Liver (tissue), 9 donors: ENCODE measurements around the gene BPI. TPM values are rescaled to one million over a fixed set of nuclear protein-coding genes. Genes with fewer than 3 reads are reported as not detected.

Source experiments
- DNase-seq: peaks from one replicate; pipeline ENCODE4 v3.0.0-alpha.2; 2017; ENCODE audit warnings: low spot score
- H3K27ac ChIP-seq, 2 donors: one replicate each; pipeline ENCODE4 v1.7.0; 2013; ENCODE audit warnings: inconsistent platforms in 2 of 2, low read length in 2 of 2, control low read depth in 1 of 2, low read depth in 1 of 2, mild to moderate bottlenecking in 1 of 2
- H3K27me3 ChIP-seq, 4 donors: one replicate each; pipeline versions ENCODE4 v1.6.1 to v1.7.0; 2013; ENCODE audit warnings: low read length in 3 of 4, inconsistent platforms in 1 of 4, mild to moderate bottlenecking in 1 of 4, moderate library complexity in 1 of 4; ENCODE audit not compliant: control insufficient read depth in 4 of 4, insufficient read depth in 4 of 4
- H3K36me3 ChIP-seq, 4 donors: one replicate each; pipeline versions ENCODE4 v1.6.1 to v1.7.0; 2013; ENCODE audit warnings: low read length in 3 of 4, mild to moderate bottlenecking in 3 of 4, low read depth in 1 of 4, moderate library complexity in 1 of 4; ENCODE audit not compliant: control insufficient read depth in 4 of 4, insufficient read depth in 3 of 4
- H3K4me1 ChIP-seq, 4 donors: one replicate each; pipeline versions ENCODE4 v1.6.1 to v1.7.0; 2013; ENCODE audit warnings: low read length in 3 of 4, mild to moderate bottlenecking in 3 of 4, moderate library complexity in 1 of 4; ENCODE audit not compliant: control insufficient read depth in 4 of 4, insufficient read depth in 4 of 4
- H3K4me3 ChIP-seq, 3 donors: one replicate each; pipeline versions ENCODE4 v1.6.1 to v1.7.0; 2013; ENCODE audit warnings: low read length in 3 of 3, control low read depth in 1 of 3, low read depth in 1 of 3, mild to moderate bottlenecking in 1 of 3
- H3K9ac ChIP-seq, 2 donors: one replicate each; pipeline ENCODE4 v1.7.0; 2013; ENCODE audit warnings: low read length in 2 of 2, mild to moderate bottlenecking in 2 of 2, moderate library complexity in 2 of 2, control low read depth in 1 of 2, low read depth in 1 of 2
- H3K9me3 ChIP-seq, 4 donors: one replicate each; pipeline versions ENCODE4 v1.6.1 to v1.7.0; 2013; ENCODE audit warnings: low read length in 3 of 4; ENCODE audit not compliant: control insufficient read depth in 4 of 4
- EGR1 ChIP-seq, 2 donors: IDR thresholded peaks; 2 replicates each; pipeline ENCODE4 v1.6.1; 2016 to 2018; ENCODE audit warnings: antibody characterized with exemption in 2 of 2, low read depth in 2 of 2
- FOXA1 ChIP-seq: IDR thresholded peaks from 2 replicates; pipeline ENCODE4 v1.6.1; 2016; ENCODE audit warnings: antibody characterized with exemption
- FOXA2 ChIP-seq: IDR thresholded peaks from 2 replicates; pipeline ENCODE4 v1.6.1; 2016; ENCODE audit warnings: antibody characterized with exemption
- GABPA ChIP-seq, 2 donors: IDR thresholded peaks in 1 of 2; conservative IDR thresholded peaks in 1 of 2; 2 replicates each; pipeline ENCODE4 v1.6.1; 2016; ENCODE audit warnings: antibody characterized with exemption in 2 of 2, mild to moderate bottlenecking in 1 of 2, moderate library complexity in 1 of 2
- HNF4A ChIP-seq, 2 donors: conservative IDR thresholded peaks; 2 replicates each; pipeline ENCODE4 v1.6.1; 2016; ENCODE audit warnings: antibody characterized with exemption in 2 of 2, mild to moderate bottlenecking in 2 of 2
- HNF4G ChIP-seq: IDR thresholded peaks from 2 replicates; pipeline ENCODE4 v1.6.1; 2016; ENCODE audit warnings: antibody characterized with exemption
- JUND ChIP-seq, 2 donors: IDR thresholded peaks; 2 replicates each; pipeline ENCODE4 v1.6.1; 2016; ENCODE audit warnings: antibody characterized with exemption in 2 of 2
- NR2F2 ChIP-seq: IDR thresholded peaks from 2 replicates; pipeline ENCODE4 v1.6.1; 2016; ENCODE audit warnings: antibody characterized with exemption
- RAD21 ChIP-seq, 2 donors: IDR thresholded peaks; 2 replicates each; pipeline ENCODE4 v1.6.1; 2016; ENCODE audit warnings: antibody characterized with exemption in 2 of 2, mild to moderate bottlenecking in 2 of 2
- REST ChIP-seq: IDR thresholded peaks from 2 replicates; pipeline ENCODE4 v1.6.1; 2016; ENCODE audit warnings: antibody characterized with exemption, mild to moderate bottlenecking
- RXRA ChIP-seq, 2 donors: IDR thresholded peaks; 2 replicates each; pipeline ENCODE4 v1.6.1; 2017 to 2018; ENCODE audit warnings: antibody characterized with exemption in 2 of 2, mild to moderate bottlenecking in 1 of 2
- SP1 ChIP-seq: IDR thresholded peaks from 2 replicates; pipeline ENCODE4 v1.6.1; 2018; ENCODE audit warnings: antibody characterized with exemption, mild to moderate bottlenecking
- TAF1 ChIP-seq: conservative IDR thresholded peaks from 2 replicates; pipeline ENCODE4 v1.6.1; 2016; ENCODE audit warnings: antibody characterized with exemption, mild to moderate bottlenecking
- YY1 ChIP-seq: IDR thresholded peaks from 2 replicates; pipeline ENCODE4 v1.6.1; 2016; ENCODE audit warnings: antibody characterized with exemption, mild to moderate bottlenecking
- ZBTB33 ChIP-seq: IDR thresholded peaks from 2 replicates; pipeline ENCODE4 v1.6.1; 2016; ENCODE audit warnings: antibody characterized with exemption
- WGBS: extraction: QIAGEN DNeasy Blood & Tissue Kit; methylation state at CpG from one replicate; pipeline ENCODE4 v1.1.7; 2013; 5-methylcytosine and 5-hydroxymethylcytosine counted together
- polyA plus RNA-seq, 2 donors: library from polyadenylated mRNA; stranded (reverse) in 1 of 2; unstranded in 1 of 2; fragments of 200-250 nt in 1 of 2; fragments of >200 nt in 1 of 2; fragmentation: Nextera tagmentation in 1 of 2; extraction: Ambion mirVana in 1 of 2; gene quantifications; one replicate each; pipeline versions ENCODE4 v1.2.1 to v1.2.3, GENCODE V29; 2013 to 2015
- total RNA-seq, 2 donors: library from RNA; depleted of rRNA; stranded (reverse); fragments of >200 nt; gene quantifications; one replicate each; pipeline ENCODE4 v1.2.3, GENCODE V29; 2014
- TF ChIP-seq, protein P1 (sequence below): IDR thresholded peaks from 2 replicates; pipeline ENCODE4 v1.6.1; 2016; ENCODE audit warnings: antibody characterized with exemption
- TF ChIP-seq, protein P2 (sequence below): fragments of 150-350 bp; IDR thresholded peaks from 2 replicates; pipeline ENCODE4 v1.5.1; 2017; ENCODE audit warnings: improper control_type of control experiment, low read depth, low read length; ENCODE audit not compliant: missing input control
- TF ChIP-seq, protein P3 (sequence below): IDR thresholded peaks from 2 replicates; pipeline ENCODE4 v1.6.1; 2016; ENCODE audit warnings: antibody characterized with exemption
- donor health status: healthy.
- donor health status: healthy.
- donor health status: healthy.
- donor health status: healthy.
- donor health status: healthy.

BPI gene
- total and polyA plus RNA-seq, 4 donors, result 0.08 to 10.3 (median 0.37) TPM; not detected in 1

GRCh38 chr20:38306379-38306778 lies 2.4 kb downstream of the BPI start (continued):
- TF ChIP-seq ZBTB33 (no peak), TAF1 (no peak), SP1 (no peak), YY1 (no peak), HNF4G (no peak)

- no peaks in the 10 kb centered on the region for H3K36me3 ChIP-seq
- no peak overlapping the region for H3K4me3 ChIP-seq
- H3K4me1 ChIP-seq, result no peaks in the 10 kb centered on the region
- no peak for DNase-seq
- 86% methylated on average over 8 of the region's 8 CpGs for WGBS
- no peaks in the 10 kb centered on the region for H3K27me3 ChIP-seq
- TF ChIP-seq RAD21 (IDR thresholded peaks at IDR 0.05), result no peak
- no peak for TF ChIP-seq FOXA1
- no peak for TF ChIP-seq GABPA (IDR thresholded peaks at IDR 0.05 in 1 of 2, conservative IDR thresholded peaks at IDR 0.05 in 1 of 2)
- no peak for TF ChIP-seq YY1
- TF ChIP-seq ZBTB33, result no peak
- TF ChIP-seq JUND (IDR thresholded peaks at IDR 0.05), result no peak
- no peak for TF ChIP-seq RXRA (IDR thresholded peaks at IDR 0.05)
- TF ChIP-seq NR2F2, result no peak
- TF ChIP-seq, protein P1, sequence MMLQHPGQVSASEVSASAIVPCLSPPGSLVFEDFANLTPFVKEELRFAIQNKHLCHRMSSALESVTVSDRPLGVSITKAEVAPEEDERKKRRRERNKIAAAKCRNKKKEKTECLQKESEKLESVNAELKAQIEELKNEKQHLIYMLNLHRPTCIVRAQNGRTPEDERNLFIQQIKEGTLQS, result no peak
- TF ChIP-seq, protein P2, sequence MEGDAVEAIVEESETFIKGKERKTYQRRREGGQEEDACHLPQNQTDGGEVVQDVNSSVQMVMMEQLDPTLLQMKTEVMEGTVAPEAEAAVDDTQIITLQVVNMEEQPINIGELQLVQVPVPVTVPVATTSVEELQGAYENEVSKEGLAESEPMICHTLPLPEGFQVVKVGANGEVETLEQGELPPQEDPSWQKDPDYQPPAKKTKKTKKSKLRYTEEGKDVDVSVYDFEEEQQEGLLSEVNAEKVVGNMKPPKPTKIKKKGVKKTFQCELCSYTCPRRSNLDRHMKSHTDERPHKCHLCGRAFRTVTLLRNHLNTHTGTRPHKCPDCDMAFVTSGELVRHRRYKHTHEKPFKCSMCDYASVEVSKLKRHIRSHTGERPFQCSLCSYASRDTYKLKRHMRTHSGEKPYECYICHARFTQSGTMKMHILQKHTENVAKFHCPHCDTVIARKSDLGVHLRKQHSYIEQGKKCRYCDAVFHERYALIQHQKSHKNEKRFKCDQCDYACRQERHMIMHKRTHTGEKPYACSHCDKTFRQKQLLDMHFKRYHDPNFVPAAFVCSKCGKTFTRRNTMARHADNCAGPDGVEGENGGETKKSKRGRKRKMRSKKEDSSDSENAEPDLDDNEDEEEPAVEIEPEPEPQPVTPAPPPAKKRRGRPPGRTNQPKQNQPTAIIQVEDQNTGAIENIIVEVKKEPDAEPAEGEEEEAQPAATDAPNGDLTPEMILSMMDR, result no peak
- TF ChIP-seq TAF1, result no peak
- TF ChIP-seq HNF4G, result no peak
- no peak for TF ChIP-seq SP1
- TF ChIP-seq, protein P3, sequence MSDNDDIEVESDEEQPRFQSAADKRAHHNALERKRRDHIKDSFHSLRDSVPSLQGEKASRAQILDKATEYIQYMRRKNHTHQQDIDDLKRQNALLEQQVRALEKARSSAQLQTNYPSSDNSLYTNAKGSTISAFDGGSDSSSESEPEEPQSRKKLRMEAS, result no peak
- no peak for TF ChIP-seq FOXA2
- TF ChIP-seq EGR1 (IDR thresholded peaks at IDR 0.05; ENCODE audit: low read depth in 2 of 2), result no peak
- TF ChIP-seq HNF4A (conservative IDR thresholded peaks at IDR 0.05), result no peak
- TF ChIP-seq REST, result no peak
- H3K9ac ChIP-seq, result no peak overlapping the region
- H3K27ac ChIP-seq, result no peak overlapping the region
- no peaks in the 10 kb centered on the region for H3K9me3 ChIP-seq
Observed at GRCh38 chr20:38307371-38308046, 3.6 kb downstream of the BPI start.
